ENCODE measurements around the gene PPP2R2B. TPM values are rescaled to one million over a fixed set of nuclear protein-coding genes. Genes with fewer than 3 reads are reported as not detected.

Gene PPP2R2B
- total and polyA plus RNA-seq, 2 of the 4 experiments (the other 2 are of a cell fraction), result not detected

GRCh38 chr5:146789712-146790653, 88.6 kb downstream of the PPP2R2B start (continued):
- TF ChIP-seq RCOR1 (IDR thresholded peaks at IDR 0.05; ENCODE audit: insufficient replicate concordance, low read length), result no peak

GRCh38 chr5:146788898-146789297, 89.7 kb downstream of the PPP2R2B start:
- H3K9me1 ChIP-seq (ENCODE audit: insufficient read depth, low read length), result no peaks in the 10 kb centered on the region
- no peak overlapping the region for H3K4me3 ChIP-seq (ENCODE audit: insufficient read depth, low read depth, low read length)
- H2AFZ ChIP-seq (replicated peaks; ENCODE audit: low read length, poor library complexity), result no peak overlapping the region
- no peak overlapping the region for H2AK5ac ChIP-seq (ENCODE audit: low read depth, low read length)
- H4K91ac ChIP-seq (ENCODE audit: insufficient read depth, low read depth, low read length), result no peak overlapping the region
- H3K79me1 ChIP-seq (ENCODE audit: low read depth in 1 of 2, low read length in 2 of 2), result no peaks in the 10 kb centered on the region
- H3K27me3 ChIP-seq (ENCODE audit: control insufficient read depth, insufficient read depth, low read length), result no peaks in the 10 kb centered on the region
- intact Hi-C loops (cut with micrococcal nuclease) (no loop called here), in situ Hi-C loops (cut with MboI; ENCODE audit: low sequenced_read_pairs) (no loop called here), dilution Hi-C loops (cut with HindIII; ENCODE audit: low sequenced_read_pairs, unreplicated experiment) (no loop called here)
- no CpG with 5 or more reads among the region's 2 CpGs for WGBS, 2 experiments (ENCODE audit: extremely low coverage in 2 of 2, insufficient read length in 1 of 2)
- H3K4ac ChIP-seq (ENCODE audit: low read depth, low read length), result no peak overlapping the region
- no peak overlapping the region for H2AK9ac ChIP-seq (replicated peaks; ENCODE audit: low read depth, low read length, poor library complexity)
- no peak overlapping the region for H3K18ac ChIP-seq (ENCODE audit: low read depth, low read length)
- H3K56ac ChIP-seq (ENCODE audit: extremely low read depth, insufficient read depth, low read length), result no peak overlapping the region
- DNase-seq (no peak), ATAC-seq (ENCODE audit: low read depth) (no peak)
- POLR2A ChIA-PET (ENCODE audit: unreplicated experiment), result no interaction called here
- H4K5ac ChIP-seq (ENCODE audit: low read depth, low read length), result no peak overlapping the region
- no TSS peak for BruUV-seq (replicated peaks)
- no peak overlapping the region for H3K4me2 ChIP-seq (ENCODE audit: low read depth, low read length)
- no peaks in the 10 kb centered on the region for H4K20me1 ChIP-seq (ENCODE audit: insufficient read depth, low read length)
- no peak overlapping the region for H2BK20ac ChIP-seq (ENCODE audit: low read depth, low read length)
- H3K27ac ChIP-seq (ENCODE audit: insufficient read depth, low read length), result no peak overlapping the region
- H3K9ac ChIP-seq (ENCODE audit: low read depth, low read length), result no peak overlapping the region
- H3K9me3 ChIP-seq (ENCODE audit: control insufficient read depth, insufficient read depth, low read length), result no peaks in the 10 kb centered on the region
- no peaks in the 10 kb centered on the region for H3K4me1 ChIP-seq (ENCODE audit: control insufficient read depth, insufficient read depth, low read length)
- no peak overlapping the region for H2BK5ac ChIP-seq (ENCODE audit: low read depth, low read length, poor library complexity, severe bottlenecking)
- no peak overlapping the region for H3K23ac ChIP-seq (ENCODE audit: low read depth, low read length)
- H2BK15ac ChIP-seq (ENCODE audit: low read depth, low read length), result no peak overlapping the region
- H3K14ac ChIP-seq (replicated peaks; ENCODE audit: low read depth, low read length), result no peak overlapping the region
- H4K8ac ChIP-seq (ENCODE audit: low read depth in 2 of 2, low read length in 2 of 2), result no peak overlapping the region
- H2BK120ac ChIP-seq (ENCODE audit: low read depth, low read length), result no peak overlapping the region
- CTCF ChIA-PET, result no interaction called here
- no peaks in the 10 kb centered on the region for H3K36me3 ChIP-seq (ENCODE audit: control insufficient read depth, insufficient read depth, low read length)
- no peak for TF ChIP-seq NFE2L2 (IDR thresholded peaks at IDR 0.05; ENCODE audit: low read depth, low read length)
- TF ChIP-seq RAD21 (IDR thresholded peaks at IDR 0.05; ENCODE audit: low read length), result no peak
- no peak for TF ChIP-seq CTCF (conservative IDR thresholded peaks at IDR 0.05; ENCODE audit: low read depth, low read length)
- TF ChIP-seq RCOR1 (IDR thresholded peaks at IDR 0.05; ENCODE audit: insufficient replicate concordance, low read length), result no peak
- TF ChIP-seq MAFK (IDR thresholded peaks at IDR 0.05; ENCODE audit: low read depth, low read length), result no peak
- TF ChIP-seq MXI1 (IDR thresholded peaks at IDR 0.05; ENCODE audit: borderline replicate concordance, low read depth, low read length), result no peak
- no peak for TF ChIP-seq RFX5 (IDR thresholded peaks at IDR 0.05; ENCODE audit: low read depth, low read length)
- no peak for TF ChIP-seq USF2 (IDR thresholded peaks at IDR 0.05; ENCODE audit: low read depth, low read length)
- no peak for TF ChIP-seq BHLHE40 (IDR thresholded peaks at IDR 0.05; ENCODE audit: low read depth, low read length)
- TF ChIP-seq ELK1 (IDR thresholded peaks at IDR 0.05; ENCODE audit: borderline replicate concordance, low read depth, low read length), result no peak
- no peak for TF ChIP-seq SMC3 (IDR thresholded peaks at IDR 0.05; ENCODE audit: low read depth, low read length)
- TF ChIP-seq CEBPB (IDR thresholded peaks at IDR 0.05; ENCODE audit: low read depth, low read length), result no peak
